HepG2 (cell line): ENCODE measurements around the gene TM4SF5. TPM values are rescaled to one million over a fixed set of nuclear protein-coding genes. Genes with fewer than 3 reads are reported as not detected.
A peak's percentile ranks its signal among the peaks of the same experiment; 100 is the strongest.

Source experiments
- ATAC-seq: fragments of 200-7000 bp; cut with Tn5 transposase; 3 replicates; pipeline ENCODE4 v1.9.1; 2020; ENCODE audit warnings: mild to moderate bottlenecking, moderate library complexity
- BruUV-seq: library from RNA; stranded (reverse); fragments of 400-500 nt; replicated peaks from 2 replicates; lab custom pipeline; 2021; lab: Mats Ljungman, UMichigan
- CTCF ChIA-PET: fragments of 300-600 bp; formaldehyde crosslinking; extraction: SDS; loops from one replicate; lab custom pipeline; 2021; ENCODE audit warnings: low total read pairs, inconsistent platforms, low intra/inter-chr PET ratio; lab: Yijun Ruan, JAX
- POLR2A ChIA-PET: fragments of 350-600 bp; sonication (Branson Sonifier 250); formaldehyde crosslinking; loops from one replicate; lab custom pipeline; 2020; ENCODE audit warnings: antibody characterized with exemption, inconsistent platforms; lab: Yijun Ruan, JAX
- DNase-seq: peaks from one replicate; pipeline ENCODE4 v3.0.0-alpha.2; 2015; ENCODE audit warnings: low spot score
- FAIRE-seq: peaks from 3 replicates; lab custom pipeline; 2011; peaks lifted over from hg19 to GRCh38; lab: Jason Lieb, UNC
- H2AFZ ChIP-seq: one replicate; pipeline ENCODE4 v1.6.1; 2011; ENCODE audit warnings: low read length, inconsistent platforms
- H3K27ac ChIP-seq: fragments of 300-600 bp; 3 replicates; pipeline ENCODE4 v1.8.0; 2011; ENCODE audit warnings: mixed run types, mild to moderate bottlenecking, mixed read lengths, low read length, inconsistent platforms; ENCODE audit not compliant: insufficient read depth; ENCODE audit errors: extremely low read length
- H3K27me3 ChIP-seq, 2 experiments: fragments of 200-600 bp in 1 of 2; 2 replicates in 1 of 2; 3 replicates in 1 of 2; pipeline versions ENCODE4 v1.6.0 to v1.8.0; 2011; ENCODE audit warnings: low read length in 2 of 2, mild to moderate bottlenecking in 2 of 2, moderate library complexity in 2 of 2, inconsistent platforms in 1 of 2; ENCODE audit not compliant: insufficient read depth in 2 of 2, control insufficient read depth in 1 of 2
- H3K36me3 ChIP-seq, 2 experiments: fragments of 200-600 bp in 1 of 2; replicated peaks in 1 of 2; 2 replicates in 1 of 2; 3 replicates in 1 of 2; pipeline versions ENCODE4 v1.5.1 to v1.8.0; 2011; ENCODE audit warnings: low read length in 2 of 2, inconsistent platforms in 1 of 2; ENCODE audit not compliant: insufficient read depth in 2 of 2, control insufficient read depth in 1 of 2
- H3K4me1 ChIP-seq: 2 replicates; pipeline ENCODE4 v1.5.1; 2012; ENCODE audit warnings: low read length, inconsistent platforms; ENCODE audit not compliant: insufficient read depth
- H3K4me2 ChIP-seq: 2 replicates; pipeline ENCODE4 v1.6.0; 2011; ENCODE audit warnings: low read depth, low read length, inconsistent platforms
- H3K4me3 ChIP-seq, 3 experiments: fragments of 200-600 bp in 1 of 3; sonication (generic), shearing (Covaris generic) in 1 of 3; replicated peaks in 1 of 3; 2 replicates each; pipeline ENCODE4 v1.5.1; 2011 to 2016; ENCODE audit warnings: low read length in 3 of 3, inconsistent platforms in 2 of 3, low read depth in 2 of 3, mild to moderate bottlenecking in 2 of 3, control low read depth in 1 of 3, mixed read lengths in 1 of 3; ENCODE audit not compliant: insufficient read depth in 1 of 3
- H3K79me2 ChIP-seq: one replicate; pipeline ENCODE4 v1.6.1; 2011; ENCODE audit warnings: low read length, inconsistent platforms; ENCODE audit not compliant: insufficient read depth
- H3K9ac ChIP-seq: 2 replicates; pipeline ENCODE4 v1.6.0; 2011; ENCODE audit warnings: mild to moderate bottlenecking, low read depth, low read length, inconsistent platforms; ENCODE audit not compliant: insufficient read depth
- H3K9me3 ChIP-seq: 2 replicates; pipeline ENCODE4 v1.5.1; 2012; ENCODE audit warnings: mild to moderate bottlenecking, low read length
- H4K20me1 ChIP-seq: 2 replicates; pipeline ENCODE4 v1.6.0; 2011; ENCODE audit warnings: inconsistent platforms, mild to moderate bottlenecking, low read length, moderate library complexity; ENCODE audit not compliant: insufficient read depth
- ASH2L ChIP-seq: fragments of 300-600, 200-600 bp; sonication (generic); IDR thresholded peaks from 2 replicates; pipeline ENCODE4 v1.7.0; 2017; ENCODE audit warnings: low read depth, mild to moderate bottlenecking, moderate library complexity, mixed read lengths, low read length; ENCODE audit not compliant: insufficient read length
- MIER2 ChIP-seq: IDR thresholded peaks from 2 replicates; pipeline ENCODE4 v1.6.1; 2016; ENCODE audit warnings: missing biosample characterization, missing genetic modification reagents
- PLRG1 ChIP-seq: fragments of 450-650 bp; conservative IDR thresholded peaks from 2 replicates; pipeline ENCODE4 v1.6.1; 2016
- POLR2AphosphoS2 ChIP-seq: IDR thresholded peaks from 2 replicates; pipeline ENCODE4 v1.6.1; 2011; ENCODE audit warnings: low read depth, low read length, improper control_type of control experiment
- POLR2AphosphoS5 ChIP-seq: IDR thresholded peaks from 2 replicates; pipeline ENCODE4 v1.6.1; 2012; ENCODE audit warnings: low read depth, low read length
- PPARG ChIP-seq: conservative IDR thresholded peaks from 2 replicates; pipeline ENCODE4 v1.6.1; 2016; ENCODE audit warnings: missing biosample characterization, missing genetic modification reagents
- RAD21 ChIP-seq: fragments of 450-650 bp; formaldehyde crosslinking; IDR thresholded peaks from 2 replicates; pipeline ENCODE4 v1.5.0; 2020; ENCODE audit warnings: mild to moderate bottlenecking
- RELA ChIP-seq: sonication (generic); formaldehyde crosslinking; IDR thresholded peaks from 2 replicates; pipeline ENCODE4 v1.4.0; 2020; ENCODE audit warnings: missing genetic modification reagents
- SETDB1 ChIP-seq: sonication (generic); formaldehyde crosslinking; IDR thresholded peaks from 2 replicates; pipeline ENCODE4 v1.5.1; 2020; ENCODE audit warnings: missing genetic modification reagents, mild to moderate bottlenecking, borderline replicate concordance
- SMC3 ChIP-seq: IDR thresholded peaks from 2 replicates; pipeline ENCODE4 v1.6.1; 2011; ENCODE audit warnings: low read length, improper control_type of control experiment
- STAG1 ChIP-seq: sonication (generic); formaldehyde crosslinking; IDR thresholded peaks from 2 replicates; pipeline ENCODE4 v1.4.0; 2020; ENCODE audit warnings: missing genetic modification reagents
- WGBS: methylation state at CpG from one replicate; pipeline ENCODE4 v1.1.6; 2017; ENCODE audit warnings: low lambda C conversion rate; 5-methylcytosine and 5-hydroxymethylcytosine counted together
- in situ Hi-C: cut with HindIII; loops from 2 replicates; pipeline ENCODE4 v1.10.0; 2017; ENCODE audit warnings: low pct_unique_long_range_greater_than_20kb; ENCODE audit not compliant: extremely low pct_ligation_motif_present
- intact Hi-C: fragments of 100-400 bp; cut with micrococcal nuclease; formaldehyde crosslinking; loops from one replicate; pipeline ENCODE4 v1.10.0; 2022; ENCODE audit not compliant: unreplicated experiment
- polyA plus RNA-seq, 8 experiments: library from polyadenylated mRNA; depleted of rRNA in 3 of 8; stranded (reverse) in 7 of 8; unstranded in 1 of 8; fragments of >200 nt; fragmentation: Illumina TruSeq in 4 of 8; extraction: Trizol in 4 of 8; gene quantifications; 2 replicates each; pipeline versions ENCODE4 v1.2.1 to v1.2.3, GENCODE V29; 2011 to 2016; ENCODE audit warnings: low read depth in 4 of 8, missing spikeins in 1 of 8, mixed read lengths in 1 of 8; ENCODE audit not compliant: insufficient read depth in 1 of 8
- total RNA-seq, 5 experiments: library from RNA; depleted of rRNA; stranded (reverse); fragments of >200 nt; fragmentation: Illumina TruSeq; extraction: Trizol; gene quantifications; 2 replicates each; pipeline ENCODE4 v1.2.3, GENCODE V29; 2016; ENCODE audit warnings: low read depth in 1 of 5
- TF ChIP-seq, protein P1 (sequence below): IDR thresholded peaks from 2 replicates; pipeline ENCODE4 v1.6.1; 2016; ENCODE audit warnings: missing biosample characterization, missing genetic modification reagents, low read depth

Gene TM4SF5
- total and polyA plus RNA-seq, 2 of the 13 experiments (the other 11 are each of a cell fraction or from before 2014, with no cell fraction given): 30.1 to 126 TPM

DNA sequence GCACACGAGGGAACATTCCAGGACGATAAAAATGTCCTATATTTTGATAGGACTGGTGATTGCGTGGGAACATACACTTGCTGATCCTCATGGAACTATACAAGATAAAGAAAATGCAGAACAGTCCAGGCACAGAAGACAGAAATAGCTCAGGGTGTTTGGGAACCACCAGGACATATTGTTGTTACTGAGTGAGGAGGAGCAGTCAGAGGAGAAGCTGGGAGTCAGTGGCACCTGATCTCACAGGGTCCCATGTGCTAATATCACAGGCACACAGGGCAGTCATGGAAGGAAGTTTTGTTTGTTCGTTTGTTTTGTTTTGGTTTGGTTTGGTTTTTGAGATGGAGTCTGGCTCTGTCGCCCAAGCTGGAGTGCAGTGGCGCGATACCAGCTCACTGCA lies 41.0 kb downstream of the TM4SF5 start:
- peaks cover 22% of the 10 kb centered on the region for H3K4me1 ChIP-seq
- no peaks in the 10 kb centered on the region for H3K27me3 ChIP-seq
- no peak for DNase-seq
- no peak overlapping the region for H3K4me3 ChIP-seq
- BruUV-seq: no TSS peak
- no peak overlapping the region for H2AFZ ChIP-seq
- H4K20me1 ChIP-seq: no peaks in the 10 kb centered on the region
- no peak for FAIRE-seq
- no peak for ATAC-seq
- ChIA-PET CTCF (no interaction called here), POLR2A (no interaction called here)
- H3K9me3 ChIP-seq: no peaks in the 10 kb centered on the region
- peaks cover 15 to 16% of the 10 kb centered on the region in 2 experiments; a peak in 4 of 5 replicates for H3K36me3 ChIP-seq
- 90% methylated on average over 7 of the region's 7 CpGs for WGBS
- in situ Hi-C loops: no loop called here
- intact Hi-C loops: no loop called here
- H3K4me2 ChIP-seq: no peak overlapping the region
- no peak overlapping the region for H3K9ac ChIP-seq
- H3K79me2 ChIP-seq: no peaks in the 10 kb centered on the region
- no peak overlapping the region for H3K27ac ChIP-seq
- TF ChIP-seq POLR2AphosphoS2: no peak
- TF ChIP-seq ASH2L: no peak
- TF ChIP-seq, protein P1, sequence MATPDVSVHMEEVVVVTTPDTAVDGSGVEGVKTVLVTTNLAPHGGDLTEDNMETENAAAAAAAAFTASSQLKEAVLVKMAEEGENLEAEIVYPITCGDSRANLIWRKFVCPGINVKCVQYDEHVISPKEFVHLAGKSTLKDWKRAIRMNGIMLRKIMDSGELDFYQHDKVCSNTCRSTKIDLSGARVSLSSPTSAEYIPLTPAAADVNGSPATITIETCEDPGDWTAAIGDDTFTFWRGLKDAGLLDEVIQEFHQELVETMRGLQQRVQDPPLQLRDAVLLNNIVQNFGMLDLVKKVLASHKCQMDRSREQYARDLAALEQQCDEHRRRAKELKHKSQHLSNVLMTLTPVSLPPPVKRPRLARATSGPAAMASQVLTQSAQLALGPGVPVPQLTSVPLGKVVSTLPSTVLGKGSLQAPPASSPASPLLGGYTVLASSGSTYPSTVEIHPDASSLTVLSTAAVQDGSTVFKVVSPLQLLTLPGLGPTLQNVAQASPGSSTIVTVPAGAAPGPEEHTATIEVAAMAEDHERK (CRISPR knock-in tag): no peak
- no peak for TF ChIP-seq POLR2AphosphoS5
- no peak for TF ChIP-seq MIER2 (CRISPR knock-in tag)
- no peak for TF ChIP-seq PPARG (CRISPR knock-in tag)
- TF ChIP-seq SETDB1: no peak

- in situ Hi-C loops: no loop called here
- CTCF ChIA-PET: interaction anchor here (1.2 to 1.3 kb wide), 2 partner anchors 67 to 74 kb away, joined by 3 to 6 read pairs; no protein-coding TSS in a partner anchor
Measured at GRCh38 chr17:4815043-4815675, 43.5 kb downstream of the TM4SF5 start.

More at GRCh38 chr17:4815043-4815675, 43.5 kb downstream of the TM4SF5 start:
- DNase-seq (no peak), FAIRE-seq (no peak), ATAC-seq (peak; percentile 65)
- peaks cover 10 to 12% of the 10 kb centered on the region in 2 experiments; a peak in 4 of 5 replicates for H3K36me3 ChIP-seq
- no peaks in the 10 kb centered on the region for H3K79me2 ChIP-seq
- H3K9ac ChIP-seq: no peak overlapping the region
- TF ChIP-seq RELA (CRISPR knock-in tag): no peak
- peak; percentile 50; the same call in 1 of the 2 replicates for TF ChIP-seq RAD21 (CRISPR knock-in tag)
- TF ChIP-seq SMC3: peak; percentile 19; the same call in 1 of the 2 replicates
- 0 out of 2 replicates have a peak, but pooled peaks have one; percentile 70 for TF ChIP-seq PLRG1
- peak; percentile 33; the same call in 1 of the 2 replicates for TF ChIP-seq STAG1 (CRISPR knock-in tag)
- no peak overlapping the region for H3K4me3 ChIP-seq
- no peaks in the 10 kb centered on the region for H3K9me3 ChIP-seq
- peaks cover 9% of the 10 kb centered on the region for H3K4me1 ChIP-seq
- H3K4me2 ChIP-seq: no peak overlapping the region
- no peak overlapping the region for H2AFZ ChIP-seq
- 78% methylated on average over 6 of the region's 7 CpGs for WGBS
- no peaks in the 10 kb centered on the region for H4K20me1 ChIP-seq
- intact Hi-C loops: no loop called here
- no TSS peak for BruUV-seq
- POLR2A ChIA-PET: no interaction called here
- no peaks in the 10 kb centered on the region for H3K27me3 ChIP-seq
- H3K27ac ChIP-seq: no peak overlapping the region
